Measurements from ENCODE around the gene ARHGAP31.
"Not testable (repeated sequence)": the region's sequence is repeated elsewhere in the genome, so short reads cannot be mapped to it uniquely, and the experiment has no call there.

DNA sequence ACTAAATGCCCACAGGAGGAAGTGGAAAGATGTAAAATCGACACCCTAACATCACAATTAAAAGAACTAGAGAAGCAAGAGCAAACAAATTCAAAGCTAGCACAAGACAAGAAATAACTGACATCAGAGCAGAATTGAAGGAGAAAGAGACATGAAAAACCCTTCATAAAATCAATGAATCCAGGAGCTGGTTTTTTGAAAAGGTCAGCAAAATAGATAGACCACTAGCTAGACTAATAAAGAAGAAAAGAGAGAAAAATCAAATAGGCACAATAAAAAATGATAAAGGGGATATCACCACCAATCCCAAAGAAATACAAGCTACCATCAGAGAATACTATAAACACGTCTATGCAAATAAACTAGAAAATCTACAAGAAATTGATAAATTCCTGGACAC is 24.0 kb upstream of the ARHGAP31 start:
- TF ChIP-seq, protein P1, sequence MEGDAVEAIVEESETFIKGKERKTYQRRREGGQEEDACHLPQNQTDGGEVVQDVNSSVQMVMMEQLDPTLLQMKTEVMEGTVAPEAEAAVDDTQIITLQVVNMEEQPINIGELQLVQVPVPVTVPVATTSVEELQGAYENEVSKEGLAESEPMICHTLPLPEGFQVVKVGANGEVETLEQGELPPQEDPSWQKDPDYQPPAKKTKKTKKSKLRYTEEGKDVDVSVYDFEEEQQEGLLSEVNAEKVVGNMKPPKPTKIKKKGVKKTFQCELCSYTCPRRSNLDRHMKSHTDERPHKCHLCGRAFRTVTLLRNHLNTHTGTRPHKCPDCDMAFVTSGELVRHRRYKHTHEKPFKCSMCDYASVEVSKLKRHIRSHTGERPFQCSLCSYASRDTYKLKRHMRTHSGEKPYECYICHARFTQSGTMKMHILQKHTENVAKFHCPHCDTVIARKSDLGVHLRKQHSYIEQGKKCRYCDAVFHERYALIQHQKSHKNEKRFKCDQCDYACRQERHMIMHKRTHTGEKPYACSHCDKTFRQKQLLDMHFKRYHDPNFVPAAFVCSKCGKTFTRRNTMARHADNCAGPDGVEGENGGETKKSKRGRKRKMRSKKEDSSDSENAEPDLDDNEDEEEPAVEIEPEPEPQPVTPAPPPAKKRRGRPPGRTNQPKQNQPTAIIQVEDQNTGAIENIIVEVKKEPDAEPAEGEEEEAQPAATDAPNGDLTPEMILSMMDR (IDR thresholded peaks at IDR 0.05 in 2 of 3, conservative IDR thresholded peaks at IDR 0.05 in 1 of 3; ENCODE audit: control insufficient read depth in 2 of 3, extremely low read depth in 1 of 3, insufficient read depth in 1 of 3, low read depth in 3 of 3, low read length in 3 of 3), result not testable (repeated sequence)
- TF ChIP-seq TAF1 (IDR thresholded peaks at IDR 0.05; ENCODE audit: borderline replicate concordance, low read depth, low read length); POLR2A (IDR thresholded peaks at IDR 0.05; ENCODE audit: low read depth, low read length); HDAC6 (IDR thresholded peaks at IDR 0.05; ENCODE audit: unreplicated experiment); GABPA (IDR thresholded peaks at IDR 0.05; ENCODE audit: low read depth); ESRRA (IDR thresholded peaks at IDR 0.05; ENCODE audit: low read length); RAD21 (IDR thresholded peaks at IDR 0.05; ENCODE audit: insufficient read depth, low read depth, low read length); ZNF217 (IDR thresholded peaks at IDR 0.05); JUNB (IDR thresholded peaks at IDR 0.05); BMI1 (IDR thresholded peaks at IDR 0.05; ENCODE audit: borderline replicate concordance): not testable (repeated sequence)
- TF ChIP-seq, protein P2, sequence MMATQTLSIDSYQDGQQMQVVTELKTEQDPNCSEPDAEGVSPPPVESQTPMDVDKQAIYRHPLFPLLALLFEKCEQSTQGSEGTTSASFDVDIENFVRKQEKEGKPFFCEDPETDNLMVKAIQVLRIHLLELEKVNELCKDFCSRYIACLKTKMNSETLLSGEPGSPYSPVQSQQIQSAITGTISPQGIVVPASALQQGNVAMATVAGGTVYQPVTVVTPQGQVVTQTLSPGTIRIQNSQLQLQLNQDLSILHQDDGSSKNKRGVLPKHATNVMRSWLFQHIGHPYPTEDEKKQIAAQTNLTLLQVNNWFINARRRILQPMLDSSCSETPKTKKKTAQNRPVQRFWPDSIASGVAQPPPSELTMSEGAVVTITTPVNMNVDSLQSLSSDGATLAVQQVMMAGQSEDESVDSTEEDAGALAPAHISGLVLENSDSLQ (IDR thresholded peaks at IDR 0.05), result not testable (repeated sequence)
- TF ChIP-seq, protein P3, sequence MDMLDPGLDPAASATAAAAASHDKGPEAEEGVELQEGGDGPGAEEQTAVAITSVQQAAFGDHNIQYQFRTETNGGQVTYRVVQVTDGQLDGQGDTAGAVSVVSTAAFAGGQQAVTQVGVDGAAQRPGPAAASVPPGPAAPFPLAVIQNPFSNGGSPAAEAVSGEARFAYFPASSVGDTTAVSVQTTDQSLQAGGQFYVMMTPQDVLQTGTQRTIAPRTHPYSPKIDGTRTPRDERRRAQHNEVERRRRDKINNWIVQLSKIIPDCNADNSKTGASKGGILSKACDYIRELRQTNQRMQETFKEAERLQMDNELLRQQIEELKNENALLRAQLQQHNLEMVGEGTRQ (IDR thresholded peaks at IDR 0.05; ENCODE audit: borderline replicate concordance, low read depth, low read length), result not testable (repeated sequence)
